SHP77 (cell line): ENCODE measurements around the gene PRELID3B.

Experiments used
- DNase-seq, 2 experiments: peaks; one replicate each; lab custom pipeline; 2025; lab: John Stamatoyannopoulos, UW

Gene PRELID3B

GRCh38 chr20:59008715-59009336 is 33.8 kb downstream of the PRELID3B start:
- no peak for DNase-seq

GRCh38 chr20:59007665-59008511 is 34.7 kb downstream of the PRELID3B start:
- no peak for DNase-seq

- no peak for DNase-seq
Observed at GRCh38 chr20:59006864-59007664, 35.5 kb downstream of the PRELID3B start, which contains the start of gene CTSZ. Gene CTSZ, minus strand, starts transcription at chr20:59007254. Its CDS starts 126 bp downstream, at chr20:59007128.

- DNase-seq, result no peak
Observed at GRCh38 chr20:59006167-59006863, 36.3 kb downstream of the PRELID3B start.

GRCh38 chr20:59005523-59006166 is 36.9 kb downstream of the PRELID3B start:
- no peak for DNase-seq

- DNase-seq, result no peak
Observed at GRCh38 chr20:59004763-59005522, 37.6 kb downstream of the PRELID3B start.

- no peak for DNase-seq
Observed at GRCh38 chr20:59004493-59004762, 38.2 kb downstream of the PRELID3B start.

GRCh38 chr20:59003836-59004492 is 38.6 kb downstream of the PRELID3B start:
- no peak for DNase-seq

GRCh38 chr20:59002874-59003399 is 39.6 kb downstream of the PRELID3B start:
- no peak for DNase-seq

- DNase-seq, result no peak
Observed at GRCh38 chr20:59002388-59002787, 40.2 kb downstream of the PRELID3B start.

GRCh38 chr20:59001449-59002171 is 41.0 kb downstream of the PRELID3B start:
- peak; percentile 56 to 61 for DNase-seq

- no peak for DNase-seq
Observed at GRCh38 chr20:59001068-59001448, 41.5 kb downstream of the PRELID3B start.

GRCh38 chr20:59000326-59000725 is 42.3 kb downstream of the PRELID3B start:
- no peak for DNase-seq

GRCh38 chr20:58998656-58999055 is 43.9 kb downstream of the PRELID3B start:
- DNase-seq, result no peak

GRCh38 chr20:58997141-58997770 is 45.3 kb downstream of the PRELID3B start:
- no peak for DNase-seq

GRCh38 chr20:58996226-58996611 is 46.4 kb downstream of the PRELID3B start:
- DNase-seq, result no peak

GRCh38 chr20:58995461-58996225 is 46.9 kb downstream of the PRELID3B start:
- no peak for DNase-seq
